Upper lobe of left lung (tissue), 6 donors: ENCODE measurements around the gene FRAS1. TPM values are rescaled to one million over a fixed set of nuclear protein-coding genes. Genes with fewer than 3 reads are reported as not detected.

Experiments
- ATAC-seq, 2 donors: fragments of 200-7000 bp; cut with Tn5 transposase; one replicate each; pipeline ENCODE4 v1.9.1; 2022; ENCODE audit warnings: mild to moderate bottlenecking in 2 of 2, moderate library complexity in 2 of 2; ENCODE audit not compliant: low FRiP score in 2 of 2
- DNase-seq, 2 donors: peaks; one replicate each; pipeline ENCODE4 v3.0.0-alpha.2; 2019 to 2020
- H3K27ac ChIP-seq, 4 donors: fragments of 200-600 bp; sonication (generic); one replicate each; pipeline ENCODE4 v1.5.1; 2016 to 2019
- H3K27me3 ChIP-seq, 4 donors: fragments of 200-600 bp; sonication (generic); one replicate each; pipeline ENCODE4 v1.5.1; 2017 to 2019
- H3K36me3 ChIP-seq, 4 donors: fragments of 200-600 bp; sonication (generic); one replicate each; pipeline ENCODE4 v1.5.1; 2016 to 2019
- H3K4me1 ChIP-seq, 4 donors: fragments of 200-600 bp; sonication (generic); one replicate each; pipeline ENCODE4 v1.5.1; 2018 to 2019
- H3K4me3 ChIP-seq, 4 donors: fragments of 200-600 bp; sonication (generic); one replicate each; pipeline ENCODE4 v1.5.1; 2017 to 2019; ENCODE audit warnings: mild to moderate bottlenecking in 2 of 4, moderate library complexity in 1 of 4
- H3K9me3 ChIP-seq, 4 donors: fragments of 200-600 bp; sonication (generic); one replicate each; pipeline ENCODE4 v1.5.1; 2018 to 2019
- CTCF ChIP-seq, 6 experiments: fragments of 450-650 bp in 4 of 6; fragments of 200-600 bp in 2 of 6; sonication (generic) in 2 of 6; IDR thresholded peaks; one replicate each; pipeline ENCODE4 v1.5.1; 2016 to 2019; ENCODE audit warnings: antibody characterized with exemption in 6 of 6
- EP300 ChIP-seq, 4 donors: sonication (generic); formaldehyde crosslinking; IDR thresholded peaks; one replicate each; pipeline ENCODE4 v1.5.1; 2017; ENCODE audit warnings: antibody characterized with exemption in 4 of 4, control low read depth in 2 of 4
- POLR2A ChIP-seq, 4 donors: fragments of 450-650 bp; IDR thresholded peaks; one replicate each; pipeline ENCODE4 v1.5.1; 2016 to 2017; ENCODE audit warnings: antibody characterized with exemption in 4 of 4, mild to moderate bottlenecking in 2 of 4
- POLR2AphosphoS5 ChIP-seq, 2 donors: sonication (generic); formaldehyde crosslinking; IDR thresholded peaks; one replicate each; pipeline ENCODE4 v1.5.1; 2017; ENCODE audit warnings: antibody characterized with exemption in 2 of 2
- WGBS, 2 donors: methylation state at CpG; one replicate each; pipeline ENCODE4 v1.1.5; 2017 to 2018; 5-methylcytosine and 5-hydroxymethylcytosine counted together
- total RNA-seq, 6 donors: library from RNA; depleted of rRNA in 4 of 6; stranded (reverse); fragments of >200 nt in 4 of 6; gene quantifications; one replicate each; pipeline versions ENCODE4 v1.1.0 to v1.2.1, GENCODE V29; 2016 to 2021
- donor health status: DM: no; HTN: no; CAD: no; lungs with moderate emphysema.
- donor health status: DM: no; HTN: yes; CAD: no; lungs with severe emphysema.

The FRAS1 gene
- total RNA-seq, 6 donors from 2014 or later, result 3.9 to 11.2 (median 6.7) TPM

- no peaks in the 10 kb centered on the region for H3K4me1 ChIP-seq
- no peak for TF ChIP-seq POLR2AphosphoS5 (IDR thresholded peaks at IDR 0.05)
- no peak for TF ChIP-seq CTCF (IDR thresholded peaks at IDR 0.05)
- no peak for TF ChIP-seq POLR2A (IDR thresholded peaks at IDR 0.05)
- no peak for TF ChIP-seq EP300 (IDR thresholded peaks at IDR 0.05)
- no peak for DNase-seq
- WGBS, 2 donors, result 88 to 91% methylated on average over 1 of the region's 1 CpG
- no peaks in the 10 kb centered on the region for H3K27me3 ChIP-seq
- no peak for ATAC-seq
- H3K9me3 ChIP-seq, result no peaks in the 10 kb centered on the region
- no peaks in the 10 kb centered on the region for H3K36me3 ChIP-seq
- H3K4me3 ChIP-seq, result no peak overlapping the region
- H3K27ac ChIP-seq, result no peak overlapping the region
Measured at GRCh38 chr4:78129383-78130108, 72.4 kb downstream of the FRAS1 start.

GRCh38 chr4:78131403-78131802 is 74.3 kb downstream of the FRAS1 start:
- ATAC-seq, result no peak
- TF ChIP-seq CTCF (IDR thresholded peaks at IDR 0.05) (no peak), POLR2A (IDR thresholded peaks at IDR 0.05) (no peak), EP300 (IDR thresholded peaks at IDR 0.05) (no peak), POLR2AphosphoS5 (IDR thresholded peaks at IDR 0.05) (no peak)
- Histone ChIP-seq H3K27ac (no peak overlapping the region), H3K27me3 (no peaks in the 10 kb centered on the region), H3K9me3 (no peaks in the 10 kb centered on the region), H3K4me3 (no peak overlapping the region), H3K36me3 (no peaks in the 10 kb centered on the region), H3K4me1 (no peaks in the 10 kb centered on the region)
- no peak for DNase-seq
- 69% methylated on average over 3 of the region's 3 CpGs for WGBS, 2 donors

GRCh38 chr4:78136109-78137081 is 79.3 kb downstream of the FRAS1 start:
- no peaks in the 10 kb centered on the region for H3K9me3 ChIP-seq
- H3K4me3 ChIP-seq, result no peak overlapping the region
- no peaks in the 10 kb centered on the region for H3K27me3 ChIP-seq
- H3K36me3 ChIP-seq, result no peaks in the 10 kb centered on the region
- 86 to 88% methylated on average over 5 to 8 of the region's 8 CpGs for WGBS, 2 donors
- ATAC-seq, result no peak
- no peaks in the 10 kb centered on the region for H3K4me1 ChIP-seq
- no peak for TF ChIP-seq CTCF (IDR thresholded peaks at IDR 0.05)
- no peak for TF ChIP-seq EP300 (IDR thresholded peaks at IDR 0.05)
- no peak for TF ChIP-seq POLR2A (IDR thresholded peaks at IDR 0.05)
- TF ChIP-seq POLR2AphosphoS5 (IDR thresholded peaks at IDR 0.05), result no peak
- H3K27ac ChIP-seq, result no peak overlapping the region
- DNase-seq, result no peak

- Histone ChIP-seq H3K9me3 (no peaks in the 10 kb centered on the region), H3K27me3 (no peaks in the 10 kb centered on the region), H3K4me3 (no peak overlapping the region), H3K4me1 (no peaks in the 10 kb centered on the region), H3K36me3 (no peaks in the 10 kb centered on the region), H3K27ac (no peak overlapping the region)
- ATAC-seq (no peak), DNase-seq (no peak)
- no peak for TF ChIP-seq EP300 (IDR thresholded peaks at IDR 0.05)
- TF ChIP-seq POLR2AphosphoS5 (IDR thresholded peaks at IDR 0.05), result no peak
- no peak for TF ChIP-seq POLR2A (IDR thresholded peaks at IDR 0.05)
- TF ChIP-seq CTCF (IDR thresholded peaks at IDR 0.05), result no peak
- WGBS, 2 donors, result 96 to 100% methylated on average over 1 of the region's 1 CpG
Measured at GRCh38 chr4:78137532-78137931, 80.4 kb downstream of the FRAS1 start.
